Activated naive CD4-positive, alpha-beta T cell treated with Interleukin-2 at 50 U/mL for 16 hours (primary cell): ENCODE measurements around the gene C20orf144.

Experiments used
- DNase-seq: peaks from one replicate; pipeline ENCODE4 v3.0.0-alpha.2; 2020

Gene C20orf144

DNA sequence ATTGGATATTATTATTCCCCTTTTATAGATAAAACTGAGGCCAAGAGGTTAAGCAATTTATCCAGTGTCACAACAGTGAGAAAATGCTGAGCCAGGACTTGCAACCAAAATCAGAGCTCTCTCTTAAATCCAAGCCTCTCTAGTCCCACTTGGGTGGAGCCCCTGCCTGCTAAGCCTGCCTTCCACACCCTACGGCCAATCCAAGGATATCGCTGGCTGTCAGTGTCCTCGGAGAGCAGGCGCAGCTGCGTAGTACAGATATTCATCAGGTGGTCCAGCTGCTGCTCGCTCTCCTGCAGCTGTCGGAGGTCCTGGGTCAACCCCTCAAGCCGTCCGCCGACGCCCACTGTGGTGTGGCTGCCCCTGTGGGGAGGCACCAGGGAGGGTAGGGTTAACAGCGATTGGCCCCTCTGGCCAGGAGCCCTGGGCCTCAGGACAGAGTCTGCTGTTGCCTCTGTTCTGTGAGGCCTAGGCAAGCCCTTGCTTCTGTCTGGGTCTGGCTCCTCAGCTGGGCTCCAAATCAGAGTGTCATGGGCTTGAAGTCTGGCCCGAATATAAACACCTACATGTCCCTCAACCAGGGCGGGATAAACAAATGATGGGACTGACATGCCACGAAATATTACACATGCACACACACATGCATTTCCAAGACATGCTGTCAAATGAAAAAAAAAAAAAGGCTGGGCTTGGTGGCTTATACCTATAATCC lies 16.0 kb downstream of the C20orf144 start:
- DNase-seq: no peak

- DNase-seq: peak; percentile 45
Observed at GRCh38 chr20:33679758-33680485, 17.8 kb downstream of the C20orf144 start.

DNA sequence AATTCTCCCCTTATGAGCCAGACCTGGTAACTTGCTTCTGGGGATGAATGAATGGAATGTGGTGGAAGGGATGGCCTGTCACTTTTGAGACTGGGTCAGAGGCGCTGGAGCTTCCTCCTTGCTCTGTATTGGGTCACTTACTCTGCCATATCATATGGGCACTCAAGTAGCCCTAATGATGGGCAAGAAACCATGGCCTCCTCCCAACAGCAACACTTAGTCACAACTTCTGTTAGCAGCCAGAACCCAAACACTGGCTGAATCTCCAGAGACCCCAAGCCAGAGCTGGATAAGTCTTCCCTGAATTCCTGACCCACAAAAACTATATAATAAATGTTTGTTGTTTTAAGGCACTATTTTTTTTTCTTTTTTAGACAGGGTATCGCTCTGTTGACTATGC lies 18.6 kb downstream of the C20orf144 start:
- no peak for DNase-seq

- no peak for DNase-seq
Observed at GRCh38 chr20:33681288-33681687, 19.2 kb downstream of the C20orf144 start.

- no peak for DNase-seq
Observed at GRCh38 chr20:33681728-33682353, 19.7 kb downstream of the C20orf144 start.

- DNase-seq: no peak
Observed at GRCh38 chr20:33684533-33685327, 22.6 kb downstream of the C20orf144 start.

- DNase-seq: peak; percentile 60
Observed at GRCh38 chr20:33685328-33686099, 23.4 kb downstream of the C20orf144 start.

DNA sequence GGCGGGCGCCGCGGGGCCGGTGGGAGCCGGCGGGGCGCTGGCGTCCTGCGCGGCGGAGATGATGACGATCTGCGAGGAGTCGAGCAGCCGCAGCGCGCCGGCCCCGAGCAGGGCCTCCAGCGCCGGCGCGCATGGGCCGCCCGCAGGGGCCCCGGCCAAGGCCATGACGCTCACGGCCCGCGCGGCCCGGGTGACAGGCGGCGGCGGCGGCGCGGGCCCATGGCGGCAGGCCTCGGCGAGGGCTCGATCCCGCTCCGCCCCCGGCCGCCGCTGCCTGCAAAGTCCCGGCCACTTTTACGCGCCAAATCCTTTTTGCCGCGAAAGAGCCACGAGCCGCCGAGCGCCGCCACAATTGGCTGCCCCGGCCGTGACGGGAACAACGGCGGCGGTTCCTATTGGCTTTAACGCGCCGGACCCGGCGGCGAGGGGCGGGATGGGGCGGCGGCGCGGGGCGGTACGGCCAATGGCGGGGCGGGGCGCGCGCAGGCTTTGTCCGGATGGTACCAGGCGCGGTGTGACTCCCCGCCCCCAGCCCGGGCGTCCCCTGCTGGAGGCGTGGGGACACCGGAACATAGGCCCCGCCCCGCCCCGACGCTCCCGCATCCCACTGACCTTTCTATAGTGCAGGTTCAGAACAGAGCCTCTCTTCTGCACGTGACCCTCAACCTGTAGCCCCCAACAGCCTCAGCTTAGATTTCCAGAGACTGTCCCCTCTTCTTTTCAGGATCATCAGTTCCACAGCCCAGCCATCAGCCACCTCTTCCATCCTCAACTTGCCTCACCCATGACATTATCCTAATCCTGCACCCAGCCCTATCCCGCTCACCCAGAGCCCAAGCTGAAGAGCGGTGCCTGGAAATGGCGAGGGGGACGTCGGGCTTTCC lies 24.2 kb downstream of the C20orf144 start, which contains the start of gene E2F1:
E2F1 (minus strand) TSS at position 286 of the 884 bp plus-strand sequence; CDS start at position 165, 121 bp downstream.
- peak; percentile 96 for DNase-seq

GRCh38 chr20:33686984-33687366 lies 24.8 kb downstream of the C20orf144 start:
- DNase-seq: no peak

GRCh38 chr20:33687370-33687915 lies 25.3 kb downstream of the C20orf144 start:
- no peak for DNase-seq

GRCh38 chr20:33687993-33688937 lies 26.1 kb downstream of the C20orf144 start:
- no peak for DNase-seq

- DNase-seq: no peak
Observed at GRCh38 chr20:33688938-33689424, 26.9 kb downstream of the C20orf144 start.

GRCh38 chr20:33689493-33689892 lies 27.4 kb downstream of the C20orf144 start:
- no peak for DNase-seq

DNA sequence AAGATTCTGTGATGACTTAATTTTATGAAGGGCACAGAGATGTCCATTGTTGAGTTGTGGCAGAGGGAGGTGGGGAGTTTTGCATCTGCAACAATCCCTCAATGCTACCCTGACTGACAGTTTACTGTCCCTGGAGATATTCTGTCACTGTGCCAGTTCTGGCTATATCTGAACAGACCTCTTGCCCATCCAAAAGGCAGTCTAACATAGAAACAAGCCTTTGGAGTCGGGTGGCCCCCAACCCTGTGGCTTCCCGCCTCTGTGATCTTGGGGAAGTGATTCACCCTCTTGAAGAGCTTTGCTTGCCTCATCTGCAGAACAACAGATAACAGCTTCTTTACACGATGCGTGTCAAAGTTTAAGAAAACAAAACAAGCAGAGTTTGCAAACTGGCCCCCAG lies 27.8 kb downstream of the C20orf144 start:
- peak; percentile 44 for DNase-seq

DNA sequence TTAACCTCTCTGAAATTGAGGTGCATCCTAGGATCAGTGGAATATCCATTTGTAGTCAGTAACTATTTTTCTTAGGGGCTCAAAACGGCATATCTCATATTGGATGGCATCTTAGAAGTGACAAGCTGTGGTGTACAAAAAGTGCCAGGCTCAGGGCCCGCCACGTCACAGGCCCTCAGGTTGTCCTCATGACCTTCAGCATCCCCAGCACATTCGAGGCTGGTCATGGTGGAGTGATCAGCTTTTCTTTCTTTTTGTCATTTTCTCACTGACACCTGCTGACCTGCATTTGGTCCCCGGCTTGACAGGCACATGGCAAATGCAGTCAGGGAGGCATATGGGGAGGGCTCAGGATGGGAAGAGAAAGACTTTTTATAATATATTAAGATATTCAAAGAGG lies 31.2 kb downstream of the C20orf144 start:
- no peak for DNase-seq

- no peak for DNase-seq
Observed at GRCh38 chr20:33693741-33694638, 31.9 kb downstream of the C20orf144 start.

DNA sequence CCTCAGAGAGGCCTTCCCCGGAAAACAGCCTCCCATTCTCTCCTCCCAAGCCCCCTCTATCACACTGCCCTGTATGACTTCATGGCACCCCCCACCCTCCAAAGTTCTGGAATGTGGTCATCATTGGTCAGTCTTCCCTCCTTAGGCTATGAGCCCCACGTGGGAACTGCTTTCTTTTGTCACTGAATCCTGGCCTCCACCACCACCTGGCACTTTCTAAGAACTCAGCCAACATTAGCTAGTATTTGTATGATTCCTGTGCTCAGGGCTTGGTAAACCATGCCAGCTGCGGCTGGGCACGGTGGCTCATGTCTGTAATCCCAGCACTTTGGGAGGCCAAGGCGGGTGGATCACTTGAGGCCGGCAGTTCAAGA lies 32.5 kb downstream of the C20orf144 start:
- DNase-seq: no peak

GRCh38 chr20:33696448-33696847 lies 34.3 kb downstream of the C20orf144 start:
- no peak for DNase-seq
